ENCODE results near the gene MKLN1. TPM values are rescaled to one million over a fixed set of nuclear protein-coding genes. Genes with fewer than 3 reads are reported as not detected.
A peak's percentile ranks its signal among the peaks of the same experiment; 100 is the strongest.

MKLN1 gene
- total RNA-seq, 1 experiment from 2014 or later: 34.3 TPM

DNA sequence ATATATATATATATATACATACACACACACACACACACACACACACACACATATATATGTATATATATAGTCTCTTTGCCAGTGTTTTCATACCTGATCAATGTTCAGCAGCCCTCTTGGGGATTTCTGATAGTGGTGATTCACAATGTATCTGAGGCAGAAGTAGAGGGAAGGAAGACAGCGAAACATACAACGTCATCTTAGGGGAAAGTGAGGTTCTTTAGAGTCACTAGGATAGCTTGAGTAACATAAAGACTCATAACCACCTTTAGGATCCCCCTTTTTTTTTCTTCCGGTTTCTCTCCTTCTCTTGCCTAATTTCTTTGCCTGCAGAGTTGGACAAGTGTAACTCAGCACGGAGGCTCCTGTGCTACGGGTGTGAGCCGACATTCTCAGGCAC is 172.1 kb downstream of the MKLN1 start:
- Mint-ChIP-seq H3K27me3 (ENCODE audit: low read depth) (no peaks in the 10 kb centered on the region; the same call in none of the 2 replicates), H3K4me1 (peaks cover 6 to 11% of the 10 kb centered on the region in 2 experiments; a peak in 2 of 4 replicates), H3K9me3 (no peaks in the 10 kb centered on the region), H3K36me3 (ENCODE audit: insufficient read depth in 1 of 3, low read depth in 3 of 3) (peaks cover 40 to 75% (median 63%) of the 10 kb centered on the region in 3 experiments), H3K27ac (peak overlapping the region in 1 of 3 experiments; percentile 83; a peak in 2 of 7 replicates), H3K4me3 (no peak overlapping the region)
- H4K5ac ChIP-seq (ENCODE audit: insufficient read length, low read depth, low read length): no peak overlapping the region
- no peaks in the 10 kb centered on the region for H3K4me1 ChIP-seq (ENCODE audit: insufficient read depth, low read length)
- no peak overlapping the region for H4K8ac ChIP-seq (replicated peaks; ENCODE audit: insufficient read length, low read depth, low read length)
- H3K14ac ChIP-seq (ENCODE audit: insufficient read depth, low read length): no peak overlapping the region
- H2AK5ac ChIP-seq (ENCODE audit: insufficient read length, low read length): no peak overlapping the region
- H2BK15ac ChIP-seq (ENCODE audit: low read depth, low read length): no peak overlapping the region
- H3K23me2 ChIP-seq (ENCODE audit: insufficient read length, low read depth, low read length, poor library complexity, severe bottlenecking): no peaks in the 10 kb centered on the region
- no peak overlapping the region for H3K4me2 ChIP-seq (ENCODE audit: insufficient read depth, insufficient read length, low read length)
- TF ChIP-seq, protein P1, sequence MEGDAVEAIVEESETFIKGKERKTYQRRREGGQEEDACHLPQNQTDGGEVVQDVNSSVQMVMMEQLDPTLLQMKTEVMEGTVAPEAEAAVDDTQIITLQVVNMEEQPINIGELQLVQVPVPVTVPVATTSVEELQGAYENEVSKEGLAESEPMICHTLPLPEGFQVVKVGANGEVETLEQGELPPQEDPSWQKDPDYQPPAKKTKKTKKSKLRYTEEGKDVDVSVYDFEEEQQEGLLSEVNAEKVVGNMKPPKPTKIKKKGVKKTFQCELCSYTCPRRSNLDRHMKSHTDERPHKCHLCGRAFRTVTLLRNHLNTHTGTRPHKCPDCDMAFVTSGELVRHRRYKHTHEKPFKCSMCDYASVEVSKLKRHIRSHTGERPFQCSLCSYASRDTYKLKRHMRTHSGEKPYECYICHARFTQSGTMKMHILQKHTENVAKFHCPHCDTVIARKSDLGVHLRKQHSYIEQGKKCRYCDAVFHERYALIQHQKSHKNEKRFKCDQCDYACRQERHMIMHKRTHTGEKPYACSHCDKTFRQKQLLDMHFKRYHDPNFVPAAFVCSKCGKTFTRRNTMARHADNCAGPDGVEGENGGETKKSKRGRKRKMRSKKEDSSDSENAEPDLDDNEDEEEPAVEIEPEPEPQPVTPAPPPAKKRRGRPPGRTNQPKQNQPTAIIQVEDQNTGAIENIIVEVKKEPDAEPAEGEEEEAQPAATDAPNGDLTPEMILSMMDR (conservative IDR thresholded peaks at IDR 0.05): no peak
- no peak overlapping the region for H3T11ph ChIP-seq (ENCODE audit: low read length)
- H4K91ac ChIP-seq (ENCODE audit: insufficient read length, low read depth, low read length): no peak overlapping the region
- H3K79me2 ChIP-seq (ENCODE audit: insufficient read depth, low read length): no peaks in the 10 kb centered on the region
- H3K4ac ChIP-seq (ENCODE audit: low read depth, low read length): no peak overlapping the region
- no peak overlapping the region for H2BK120ac ChIP-seq (ENCODE audit: low read depth, low read length, poor library complexity, severe bottlenecking)
- H2BK12ac ChIP-seq (ENCODE audit: insufficient read length, low read depth, low read length): no peak overlapping the region
- no peak overlapping the region for H3K27ac ChIP-seq (ENCODE audit: insufficient read length, low read depth, low read length)
- no CpG with 5 or more reads among the region's 6 CpGs for WGBS (ENCODE audit: extremely low coverage, insufficient read length, low lambda C conversion rate)
- no peak overlapping the region for H2BK5ac ChIP-seq (ENCODE audit: insufficient read length, low read length)
- no peak overlapping the region for H3K9ac ChIP-seq (ENCODE audit: extremely low read depth, insufficient read length, low read length)
- no peaks in the 10 kb centered on the region for H3K27me3 ChIP-seq (ENCODE audit: insufficient read depth, low read length)
- H3K18ac ChIP-seq (ENCODE audit: insufficient read length, low read depth, low read length): no peak overlapping the region
- no peak overlapping the region for H3K23ac ChIP-seq (ENCODE audit: insufficient read length, low read depth, low read length)
- H4K20me1 ChIP-seq (ENCODE audit: control insufficient read depth, insufficient read depth, insufficient read length): no peaks in the 10 kb centered on the region
- no peak overlapping the region for H3K56ac ChIP-seq (ENCODE audit: insufficient read length, low read depth, low read length)
- DNase-seq: no peak
- no peak overlapping the region for H2BK20ac ChIP-seq (ENCODE audit: low read depth, low read length, poor library complexity, severe bottlenecking)
- no peaks in the 10 kb centered on the region for H3K79me1 ChIP-seq (ENCODE audit: insufficient read depth, low read depth, low read length, poor library complexity, severe bottlenecking)
- H3K9me3 ChIP-seq (ENCODE audit: control insufficient read depth, low read depth, low read length): no peaks in the 10 kb centered on the region
- H2AFZ ChIP-seq (ENCODE audit: low read length): no peak overlapping the region
